Endothelial cell (in vitro differentiated cells): Measurements from ENCODE around the gene CXCL5. TPM values are rescaled to one million over a fixed set of nuclear protein-coding genes. Genes with fewer than 3 reads are reported as not detected.
A peak's percentile ranks its signal among the peaks of the same experiment; 100 is the strongest.

Experiments
- DNase-seq: peaks from one replicate; pipeline ENCODE4 v3.0.0; 2021; ENCODE audit warnings: low spot score
- H3K27ac Mint-ChIP-seq: one replicate; pipeline ENCODE4 v1.8.0; 2021; ENCODE audit warnings: mixed read lengths, inconsistent platforms; ENCODE audit not compliant: unreplicated experiment
- H3K27me3 Mint-ChIP-seq: one replicate; pipeline ENCODE4 v1.8.0; 2021; ENCODE audit warnings: mild to moderate bottlenecking, moderate library complexity, mixed read lengths, inconsistent platforms; ENCODE audit not compliant: unreplicated experiment
- H3K36me3 Mint-ChIP-seq: one replicate; pipeline ENCODE4 v1.8.0; 2021; ENCODE audit warnings: mild to moderate bottlenecking, low read depth, mixed read lengths, inconsistent platforms; ENCODE audit not compliant: unreplicated experiment
- H3K4me1 Mint-ChIP-seq: one replicate; pipeline ENCODE4 v1.8.0; 2021; ENCODE audit warnings: mild to moderate bottlenecking, mixed read lengths, inconsistent platforms; ENCODE audit not compliant: unreplicated experiment
- H3K4me3 Mint-ChIP-seq: one replicate; pipeline ENCODE4 v1.8.0; 2021; ENCODE audit warnings: mild to moderate bottlenecking, mixed read lengths, inconsistent platforms; ENCODE audit not compliant: unreplicated experiment
- H3K9me3 Mint-ChIP-seq: one replicate; pipeline ENCODE4 v1.8.0; 2021; ENCODE audit warnings: mixed read lengths, inconsistent platforms; ENCODE audit not compliant: unreplicated experiment
- total RNA-seq: library from RNA; stranded (reverse); fragmentation: NEBNext Ultra II Directional; extraction: Animal tissue kit (Norgen Biotek cat#: 25700); gene quantifications from one replicate; pipeline ENCODE4 v1.2.1, GENCODE V29; 2021; ENCODE audit not compliant: unreplicated experiment
- TF ChIP-seq, protein P1 (sequence below): fragments of 200-600 bp; sonication (generic); IDR thresholded peaks from one replicate; pipeline ENCODE4 v1.5.0; 2021; ENCODE audit warnings: antibody characterized with exemption; ENCODE audit not compliant: unreplicated experiment

Gene CXCL5
- total RNA-seq, 1 donor from 2014 or later: 3.4 TPM

DNA sequence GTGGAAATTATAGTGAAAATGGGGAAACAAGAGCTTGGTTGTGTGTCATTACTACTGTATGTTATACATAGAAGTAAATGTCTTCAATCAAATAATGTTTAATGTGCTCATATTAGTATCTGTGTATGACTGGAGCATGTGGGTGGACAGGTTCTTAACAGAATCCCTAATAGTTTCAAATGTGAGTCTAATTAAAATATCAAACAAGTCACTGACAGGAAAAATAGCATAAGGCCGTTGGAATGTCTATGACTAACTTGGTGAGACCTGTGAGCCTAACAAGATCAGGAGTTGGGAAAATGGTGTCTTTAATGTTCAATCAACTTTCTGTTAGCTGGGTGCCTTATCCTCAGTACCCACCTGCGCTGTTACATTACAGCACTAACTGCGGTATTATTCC is 46.2 kb upstream of the CXCL5 start:
- Mint-ChIP-seq H3K36me3 (no peaks in the 10 kb centered on the region), H3K4me1 (peaks cover 1% of the 10 kb centered on the region), H3K27me3 (no peaks in the 10 kb centered on the region), H3K9me3 (no peaks in the 10 kb centered on the region), H3K4me3 (no peak overlapping the region), H3K27ac (no peak overlapping the region)
- no peak for DNase-seq
- TF ChIP-seq, protein P1, sequence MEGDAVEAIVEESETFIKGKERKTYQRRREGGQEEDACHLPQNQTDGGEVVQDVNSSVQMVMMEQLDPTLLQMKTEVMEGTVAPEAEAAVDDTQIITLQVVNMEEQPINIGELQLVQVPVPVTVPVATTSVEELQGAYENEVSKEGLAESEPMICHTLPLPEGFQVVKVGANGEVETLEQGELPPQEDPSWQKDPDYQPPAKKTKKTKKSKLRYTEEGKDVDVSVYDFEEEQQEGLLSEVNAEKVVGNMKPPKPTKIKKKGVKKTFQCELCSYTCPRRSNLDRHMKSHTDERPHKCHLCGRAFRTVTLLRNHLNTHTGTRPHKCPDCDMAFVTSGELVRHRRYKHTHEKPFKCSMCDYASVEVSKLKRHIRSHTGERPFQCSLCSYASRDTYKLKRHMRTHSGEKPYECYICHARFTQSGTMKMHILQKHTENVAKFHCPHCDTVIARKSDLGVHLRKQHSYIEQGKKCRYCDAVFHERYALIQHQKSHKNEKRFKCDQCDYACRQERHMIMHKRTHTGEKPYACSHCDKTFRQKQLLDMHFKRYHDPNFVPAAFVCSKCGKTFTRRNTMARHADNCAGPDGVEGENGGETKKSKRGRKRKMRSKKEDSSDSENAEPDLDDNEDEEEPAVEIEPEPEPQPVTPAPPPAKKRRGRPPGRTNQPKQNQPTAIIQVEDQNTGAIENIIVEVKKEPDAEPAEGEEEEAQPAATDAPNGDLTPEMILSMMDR: no peak

DNA sequence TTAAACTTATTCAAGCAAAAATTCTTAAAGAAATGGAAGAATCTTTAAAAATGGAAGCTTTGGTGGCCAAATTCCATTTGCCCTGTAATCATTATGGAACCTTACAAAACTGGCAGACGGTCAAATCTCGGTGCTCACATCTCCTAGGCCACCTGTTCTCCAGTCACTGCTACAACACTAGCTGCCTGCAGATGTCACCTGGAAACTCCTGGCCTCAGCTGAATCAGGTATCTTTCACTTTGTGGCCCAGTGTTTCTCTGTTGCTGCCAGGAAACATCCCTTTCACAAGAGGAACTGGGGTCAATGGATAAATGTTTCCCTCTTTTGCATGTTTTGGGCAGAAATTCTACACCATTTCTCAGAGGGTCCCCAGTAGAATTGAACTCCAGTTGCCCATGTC is 44.2 kb upstream of the CXCL5 start:
- DNase-seq: no peak
- H3K27me3 Mint-ChIP-seq: no peaks in the 10 kb centered on the region
- H3K4me1 Mint-ChIP-seq: peaks cover 11% of the 10 kb centered on the region
- no peak overlapping the region for H3K27ac Mint-ChIP-seq
- no peaks in the 10 kb centered on the region for H3K36me3 Mint-ChIP-seq
- TF ChIP-seq, protein P1: no peak
- no peaks in the 10 kb centered on the region for H3K9me3 Mint-ChIP-seq
- H3K4me3 Mint-ChIP-seq: no peak overlapping the region

- no peak for DNase-seq
- Mint-ChIP-seq H3K27ac (no peak overlapping the region), H3K4me3 (no peak overlapping the region), H3K36me3 (no peaks in the 10 kb centered on the region), H3K4me1 (peaks cover 18% of the 10 kb centered on the region), H3K9me3 (no peaks in the 10 kb centered on the region), H3K27me3 (no peaks in the 10 kb centered on the region)
- TF ChIP-seq, protein P1: no peak
Measured at GRCh38 chr4:74041418-74041817, 42.9 kb upstream of the CXCL5 start.

DNA sequence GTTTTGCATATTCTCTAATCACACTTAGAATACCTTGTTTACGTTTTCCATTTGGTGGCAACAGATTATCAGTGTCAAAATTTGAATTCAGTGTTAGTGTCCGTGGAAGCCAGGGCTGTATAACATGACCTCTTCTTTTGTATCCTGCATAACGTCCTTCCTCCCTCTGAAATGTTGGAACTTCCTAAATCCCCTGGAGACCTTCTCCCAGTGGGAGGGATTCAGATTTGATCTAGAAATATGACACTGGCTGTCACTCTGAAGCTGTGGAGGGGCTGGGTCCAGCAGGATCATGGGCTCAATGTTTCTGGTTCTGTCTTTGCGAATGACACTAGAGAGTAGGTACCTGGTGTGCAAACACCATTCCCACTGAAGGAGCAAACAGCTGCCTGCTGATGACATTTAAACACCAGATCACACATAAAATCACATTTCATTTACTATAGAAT is 40.9 kb upstream of the CXCL5 start:
- no peak for DNase-seq
- Mint-ChIP-seq H3K4me3 (peak overlapping the region; percentile 93), H3K36me3 (no peaks in the 10 kb centered on the region), H3K27ac (peak overlapping the region; percentile 89), H3K4me1 (peaks cover 18% of the 10 kb centered on the region), H3K27me3 (no peaks in the 10 kb centered on the region), H3K9me3 (no peaks in the 10 kb centered on the region)
- TF ChIP-seq, protein P1: no peak

- TF ChIP-seq, protein P1: peak; percentile 34
- Mint-ChIP-seq H3K4me3 (peak within 1 kb of the TSS; percentile 93), H3K4me1 (peaks cover 18% of the 10 kb centered on the region), H3K36me3 (no peaks in the 10 kb centered on the region), H3K9me3 (no peaks in the 10 kb centered on the region), H3K27me3 (no peaks in the 10 kb centered on the region), H3K27ac (peak within 1 kb of the TSS; percentile 89)
- DNase-seq: peak; percentile 76
Measured at GRCh38 chr4:74038425-74039314, 40.2 kb upstream of the CXCL5 start, which contains the start of gene CXCL3. Gene CXCL3, minus strand, starts transcription at chr4:74038689. Its CDS starts 78 bp downstream, at chr4:74038611.
